GM12891 (cell line): ENCODE results near the gene SDK1.

Source experiments
- DNase-seq: peaks from one replicate; pipeline ENCODE4 v3.0.0; 2011; ENCODE audit warnings: low spot score; ENCODE audit not compliant: insufficient read length
- FAIRE-seq: peaks from 2 replicates; lab custom pipeline; 2011; peaks lifted over from hg19 to GRCh38; lab: Jason Lieb, UNC
- PAX5 ChIP-seq: IDR thresholded peaks from 2 replicates; pipeline ENCODE4 v1.6.1; 2011; ENCODE audit warnings: low read length, moderate library complexity, mild to moderate bottlenecking; ENCODE audit not compliant: insufficient read depth, severe bottlenecking
- POLR2A ChIP-seq: IDR thresholded peaks from 2 replicates; pipeline ENCODE4 v1.6.1; 2011; ENCODE audit warnings: low read depth, low read length, control low read depth
- POLR2AphosphoS5 ChIP-seq: IDR thresholded peaks from 2 replicates; pipeline ENCODE4 v1.6.1; 2011; ENCODE audit warnings: low read depth, low read length, control low read depth
- POU2F2 ChIP-seq: IDR thresholded peaks from 2 replicates; pipeline ENCODE4 v1.6.1; 2011; ENCODE audit warnings: low read depth, mild to moderate bottlenecking, control low read depth, low read length, moderate library complexity
- SPI1 ChIP-seq: IDR thresholded peaks from 2 replicates; pipeline ENCODE4 v1.6.1; 2011; ENCODE audit warnings: low read depth, low read length, control low read depth
- TAF1 ChIP-seq: IDR thresholded peaks from 2 replicates; pipeline ENCODE4 v1.6.1; 2011; ENCODE audit warnings: low read depth, low read length, control low read depth

SDK1 gene

DNA sequence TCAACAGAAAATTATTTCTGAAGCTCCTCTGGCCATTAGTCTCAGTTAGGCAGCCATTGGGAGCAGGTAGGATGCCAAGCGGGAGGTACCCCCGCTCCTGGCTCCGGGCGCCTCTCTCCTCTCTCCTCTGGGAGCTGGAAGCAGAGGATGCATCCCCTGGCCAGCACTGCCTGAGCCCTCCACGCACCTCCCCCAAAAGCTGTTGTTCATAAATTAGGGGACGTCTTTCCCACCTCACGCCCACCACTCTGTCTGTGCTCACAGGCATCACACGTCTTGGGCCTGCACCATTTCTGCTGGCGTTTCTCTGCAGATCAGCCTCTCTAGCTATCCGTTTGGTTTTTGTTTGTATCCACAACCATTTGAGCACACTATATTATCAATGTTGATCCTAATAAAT lies 772.0 kb downstream of the SDK1 start:
- DNase-seq = no peak
- FAIRE-seq = no peak
- TF ChIP-seq PAX5 = no peak
- no peak for TF ChIP-seq POLR2AphosphoS5
- TF ChIP-seq POU2F2 = no peak
- TF ChIP-seq POLR2A = no peak
- TF ChIP-seq TAF1 = no peak
- TF ChIP-seq SPI1 = no peak

DNA sequence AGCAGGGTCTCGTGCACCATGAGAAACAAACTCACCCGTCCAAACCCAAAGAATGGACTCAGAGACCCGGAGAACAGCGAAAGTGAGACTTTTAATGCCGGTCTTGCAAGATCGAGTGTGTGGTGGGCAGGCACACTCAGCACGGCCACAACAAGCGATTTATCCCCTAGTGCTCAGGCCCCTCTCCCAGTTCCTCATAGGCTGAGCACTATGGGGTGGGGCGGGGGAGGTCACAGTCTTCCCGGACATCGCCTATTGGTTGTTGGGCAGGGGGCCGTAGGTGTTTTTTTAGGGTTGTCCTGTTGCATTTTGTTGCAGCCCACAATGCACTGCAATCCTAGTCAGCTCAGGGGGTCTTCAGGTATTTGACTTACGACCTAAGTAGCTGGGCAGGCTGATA lies 772.7 kb downstream of the SDK1 start:
- no peak for TF ChIP-seq POLR2AphosphoS5
- TF ChIP-seq POU2F2 = no peak
- TF ChIP-seq POLR2A = no peak
- FAIRE-seq (no peak), DNase-seq (no peak)

DNA sequence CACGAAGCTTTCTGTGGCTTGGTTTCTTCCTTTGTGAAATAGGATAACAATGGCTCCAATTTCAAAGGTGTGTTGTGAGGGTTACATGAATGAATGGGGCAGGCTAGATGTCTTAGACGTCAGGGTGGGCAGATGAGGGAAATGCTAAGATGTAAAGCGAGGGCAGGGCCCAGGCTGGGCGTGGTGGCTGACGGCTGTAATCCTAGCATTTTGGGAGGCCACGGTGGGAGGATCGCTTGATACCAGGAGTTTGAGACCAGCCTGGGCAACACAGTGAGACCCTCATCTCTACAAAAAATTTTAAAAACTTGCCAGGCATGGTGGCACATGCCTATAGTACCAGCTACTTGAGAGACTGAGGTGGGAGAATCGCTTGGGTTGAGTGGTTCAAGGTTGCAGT lies 773.4 kb downstream of the SDK1 start:
- FAIRE-seq = no peak
- no peak for DNase-seq
- TF ChIP-seq POLR2A = no peak
- no peak for TF ChIP-seq SPI1
- TF ChIP-seq POU2F2 = no peak
- TF ChIP-seq POLR2AphosphoS5 = no peak
- TF ChIP-seq TAF1 = no peak
- no peak for TF ChIP-seq PAX5

DNA sequence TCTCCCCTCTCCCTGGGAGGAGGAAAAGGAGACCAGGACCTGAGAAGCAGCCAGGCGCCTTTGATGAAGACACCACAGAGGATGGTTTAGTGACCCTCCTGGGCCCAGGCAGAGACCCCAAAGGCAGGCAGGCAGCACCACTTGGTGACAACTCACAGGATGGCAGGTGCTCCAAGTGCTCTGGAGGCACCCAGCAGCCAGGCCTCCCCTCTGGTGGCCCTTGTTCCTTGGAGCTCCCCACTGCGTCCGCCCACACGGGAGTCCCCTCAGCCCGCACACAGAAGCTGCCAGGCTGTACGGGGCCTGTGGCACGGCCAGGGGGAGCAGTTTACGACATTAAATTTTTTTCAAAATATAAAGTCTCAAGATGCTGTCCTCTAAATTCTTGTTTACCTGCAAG lies 773.9 kb downstream of the SDK1 start:
- FAIRE-seq (no peak), DNase-seq (no peak)
- TF ChIP-seq POU2F2 (no peak), POLR2A (no peak), POLR2AphosphoS5 (no peak), PAX5 (no peak), TAF1 (no peak), SPI1 (no peak)

DNA sequence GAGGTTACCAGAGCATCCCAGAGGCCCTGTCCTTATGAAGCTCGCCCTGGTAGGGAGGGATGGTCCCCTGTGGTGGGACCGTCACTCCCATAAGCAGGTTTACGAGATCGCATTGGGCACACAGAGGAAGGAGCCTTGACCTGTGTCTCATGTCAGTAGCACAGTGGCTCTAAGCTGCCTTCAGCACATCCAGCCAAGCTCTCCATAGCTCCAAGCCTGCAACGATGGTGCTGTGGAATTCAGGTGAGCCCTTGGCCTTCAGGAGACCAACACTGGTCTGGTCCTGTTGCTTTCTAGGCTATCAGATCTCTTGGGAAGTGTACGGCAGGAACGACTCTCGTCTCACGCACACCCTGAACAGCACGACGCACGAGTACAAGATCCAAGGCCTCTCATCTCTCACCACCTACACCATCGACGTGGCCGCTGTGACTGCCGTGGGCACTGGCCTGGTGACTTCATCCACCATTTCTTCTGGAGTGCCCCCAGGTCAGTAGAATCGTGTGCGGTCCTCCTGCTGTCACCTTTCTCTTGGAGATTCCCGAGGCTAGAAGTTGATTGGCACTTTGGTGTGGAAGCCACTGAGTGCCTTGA lies 775.7 kb downstream of the SDK1 start:
- FAIRE-seq = no peak
- no peak for TF ChIP-seq TAF1
- TF ChIP-seq PAX5 = no peak
- no peak for TF ChIP-seq POLR2A
- TF ChIP-seq SPI1 = no peak
- no peak for TF ChIP-seq POLR2AphosphoS5
- TF ChIP-seq POU2F2 = no peak

DNA sequence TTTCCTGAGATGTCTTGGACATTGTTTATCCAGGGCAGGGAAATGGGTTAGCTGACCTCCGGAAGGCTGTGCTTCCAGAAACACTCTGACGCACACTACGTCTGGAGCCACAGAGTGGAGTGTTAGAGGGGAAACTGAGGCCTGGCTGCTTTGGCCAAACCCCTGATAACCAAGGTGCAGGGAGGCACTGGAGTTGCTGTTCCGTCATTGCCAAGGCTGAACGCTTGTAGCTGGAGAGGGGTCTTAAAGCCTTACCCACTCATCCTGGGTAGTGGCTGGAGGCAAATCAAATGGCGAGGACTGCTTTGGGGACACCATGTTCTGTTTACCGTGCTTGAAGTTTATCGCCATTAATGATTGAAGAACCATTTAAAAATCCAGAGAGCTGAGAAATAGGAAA lies 776.9 kb downstream of the SDK1 start:
- FAIRE-seq = no peak
- no peak for TF ChIP-seq POLR2A
- no peak for TF ChIP-seq PAX5
- no peak for TF ChIP-seq POLR2AphosphoS5
- TF ChIP-seq SPI1 = no peak
- no peak for TF ChIP-seq TAF1

More for the DNA sequence above, 775.7 kb downstream of the SDK1 start:
- no peak for DNase-seq

DNA sequence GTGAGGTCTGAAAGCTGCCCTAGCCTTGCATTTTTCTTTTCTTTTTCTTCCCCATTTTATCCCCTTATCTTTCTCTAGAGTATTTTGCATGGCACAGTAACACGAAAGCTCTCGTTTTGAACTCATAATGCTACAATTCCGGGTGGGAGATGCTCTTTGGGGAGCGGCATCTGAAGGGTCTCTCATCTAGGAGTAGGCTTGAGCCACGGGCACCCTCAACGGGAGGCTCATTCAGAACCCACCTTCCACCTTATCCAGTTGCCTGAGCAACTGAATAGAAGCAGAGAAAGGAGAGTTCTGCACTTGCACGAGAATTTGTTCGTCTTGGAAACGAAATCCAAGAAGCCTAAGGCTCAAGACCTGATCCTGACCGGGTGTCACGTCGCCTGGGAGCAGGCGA lies 777.5 kb downstream of the SDK1 start:
- no peak for FAIRE-seq
- DNase-seq = no peak
- TF ChIP-seq PAX5 (no peak), POU2F2 (no peak), SPI1 (no peak), POLR2AphosphoS5 (no peak), POLR2A (no peak), TAF1 (no peak)

More for the DNA sequence above, 776.9 kb downstream of the SDK1 start:
- no peak for DNase-seq

DNA sequence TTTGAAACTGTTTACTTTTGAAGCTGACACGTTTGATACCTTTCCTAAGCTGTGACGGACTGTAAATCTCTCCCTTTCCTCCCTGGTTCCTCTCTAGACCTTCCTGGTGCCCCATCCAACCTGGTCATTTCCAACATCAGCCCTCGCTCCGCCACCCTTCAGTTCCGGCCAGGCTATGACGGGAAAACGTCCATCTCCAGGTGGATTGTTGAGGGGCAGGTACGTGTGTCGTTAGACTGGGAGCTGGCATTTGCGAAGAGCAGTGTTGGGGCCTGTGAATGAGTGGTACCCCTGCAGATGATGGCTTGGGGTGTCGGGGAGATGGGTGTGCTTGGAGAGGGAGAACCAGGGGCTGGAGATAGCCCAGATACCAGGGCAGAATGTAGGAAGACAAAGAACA lies 778.3 kb downstream of the SDK1 start:
- no peak for DNase-seq
- no peak for TF ChIP-seq SPI1
- TF ChIP-seq POLR2A = no peak
- TF ChIP-seq POU2F2 = no peak
- TF ChIP-seq TAF1 = no peak
- TF ChIP-seq POLR2AphosphoS5 = no peak
- TF ChIP-seq PAX5 = no peak
- FAIRE-seq = no peak

DNA sequence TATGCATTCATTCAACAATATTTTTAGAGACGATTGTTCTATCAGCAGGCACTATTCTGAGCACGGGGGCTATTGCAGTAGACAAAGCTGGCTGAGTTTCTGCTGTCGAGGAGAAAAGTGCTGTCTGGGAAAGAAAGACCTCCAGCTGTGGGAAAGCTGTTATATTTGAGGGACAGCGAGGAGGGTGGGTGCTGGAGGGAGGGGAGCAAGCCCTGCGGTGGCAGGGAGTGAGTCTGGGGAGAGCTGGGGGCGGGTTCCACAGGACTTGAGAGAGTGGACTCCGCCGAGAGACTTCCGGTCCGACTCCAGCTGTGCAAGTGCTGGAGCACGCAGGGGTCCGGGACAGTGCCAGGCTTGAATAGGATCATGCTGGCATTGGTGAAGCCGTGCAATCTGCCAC lies 778.9 kb downstream of the SDK1 start:
- TF ChIP-seq POLR2AphosphoS5 = no peak
- TF ChIP-seq POU2F2 = no peak
- no peak for TF ChIP-seq TAF1
- no peak for TF ChIP-seq POLR2A
- no peak for TF ChIP-seq SPI1
- TF ChIP-seq PAX5 = no peak
- FAIRE-seq (no peak), DNase-seq (no peak)

DNA sequence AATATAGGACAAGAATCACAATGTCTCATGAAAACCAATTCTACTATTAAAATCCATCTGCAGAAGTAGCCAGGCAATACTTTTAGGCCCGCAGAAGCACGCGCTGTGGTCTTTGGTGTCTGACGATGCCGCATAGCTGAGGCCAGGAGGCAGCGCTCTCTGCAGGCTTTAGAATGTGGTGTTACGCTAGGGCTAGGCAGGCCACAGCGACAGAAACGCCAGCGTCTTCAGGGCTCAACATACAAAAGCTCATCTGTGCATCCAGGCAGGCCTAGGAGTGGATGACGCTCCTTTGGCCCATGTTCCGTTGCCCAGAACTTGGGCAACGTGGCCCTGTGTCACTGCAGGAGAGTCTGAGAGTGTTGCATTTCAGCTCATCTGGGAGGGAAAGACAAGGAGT lies 779.9 kb downstream of the SDK1 start:
- FAIRE-seq (no peak), DNase-seq (no peak)
- TF ChIP-seq TAF1 (no peak), SPI1 (no peak), POLR2A (no peak)
